ENCODE data around the gene ASPM.

Gene ASPM

DNA sequence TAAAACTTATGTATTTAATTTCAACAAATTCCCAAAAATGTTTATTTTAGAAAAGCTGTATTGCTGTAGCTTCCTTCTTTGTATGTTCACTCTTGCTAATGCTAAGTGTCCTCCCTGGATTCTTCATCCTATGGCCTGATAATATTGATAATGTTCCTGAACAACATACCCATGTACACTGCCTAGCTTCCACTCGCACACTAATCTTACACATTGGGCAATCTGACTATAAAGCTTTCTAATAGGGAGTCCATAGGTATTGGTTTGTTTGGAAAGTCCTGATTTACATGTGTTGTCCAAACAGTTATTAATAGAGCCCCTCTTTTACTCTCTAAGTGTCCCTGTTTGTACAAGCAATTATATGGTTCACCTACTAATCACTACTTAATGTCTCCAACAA is 80.2 kb downstream of the ASPM start:
- no peak for DNase-seq (ENCODE audit: insufficient read length, low spot score)
- TF ChIP-seq, protein P1, sequence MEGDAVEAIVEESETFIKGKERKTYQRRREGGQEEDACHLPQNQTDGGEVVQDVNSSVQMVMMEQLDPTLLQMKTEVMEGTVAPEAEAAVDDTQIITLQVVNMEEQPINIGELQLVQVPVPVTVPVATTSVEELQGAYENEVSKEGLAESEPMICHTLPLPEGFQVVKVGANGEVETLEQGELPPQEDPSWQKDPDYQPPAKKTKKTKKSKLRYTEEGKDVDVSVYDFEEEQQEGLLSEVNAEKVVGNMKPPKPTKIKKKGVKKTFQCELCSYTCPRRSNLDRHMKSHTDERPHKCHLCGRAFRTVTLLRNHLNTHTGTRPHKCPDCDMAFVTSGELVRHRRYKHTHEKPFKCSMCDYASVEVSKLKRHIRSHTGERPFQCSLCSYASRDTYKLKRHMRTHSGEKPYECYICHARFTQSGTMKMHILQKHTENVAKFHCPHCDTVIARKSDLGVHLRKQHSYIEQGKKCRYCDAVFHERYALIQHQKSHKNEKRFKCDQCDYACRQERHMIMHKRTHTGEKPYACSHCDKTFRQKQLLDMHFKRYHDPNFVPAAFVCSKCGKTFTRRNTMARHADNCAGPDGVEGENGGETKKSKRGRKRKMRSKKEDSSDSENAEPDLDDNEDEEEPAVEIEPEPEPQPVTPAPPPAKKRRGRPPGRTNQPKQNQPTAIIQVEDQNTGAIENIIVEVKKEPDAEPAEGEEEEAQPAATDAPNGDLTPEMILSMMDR (IDR thresholded peaks at IDR 0.05; ENCODE audit: insufficient read depth, missing control alignments), result no peak
- FAIRE-seq, result no peak

DNA sequence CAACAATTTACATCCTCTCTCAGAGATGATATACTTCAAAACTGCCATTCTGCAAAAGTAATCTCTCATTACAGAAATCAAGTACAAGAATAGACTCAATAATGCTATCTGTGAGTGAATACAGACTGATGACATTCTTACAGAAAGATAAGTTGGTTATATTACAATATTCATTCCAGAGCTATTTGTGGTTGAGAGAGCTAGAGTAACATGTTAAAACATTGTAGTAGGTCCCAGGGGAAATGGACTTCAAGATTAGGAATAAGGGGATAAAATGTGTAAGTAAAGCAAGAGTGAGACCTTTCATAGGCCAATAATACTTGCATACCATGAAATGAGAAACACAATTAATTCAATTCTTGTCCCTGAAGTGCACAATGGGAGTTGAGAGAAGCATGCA is 80.9 kb downstream of the ASPM start:
- peak; percentile 87 for FAIRE-seq
- no peak for DNase-seq (ENCODE audit: insufficient read length, low spot score)
- TF ChIP-seq, protein P1 (IDR thresholded peaks at IDR 0.05; ENCODE audit: insufficient read depth, missing control alignments), result no peak

DNA sequence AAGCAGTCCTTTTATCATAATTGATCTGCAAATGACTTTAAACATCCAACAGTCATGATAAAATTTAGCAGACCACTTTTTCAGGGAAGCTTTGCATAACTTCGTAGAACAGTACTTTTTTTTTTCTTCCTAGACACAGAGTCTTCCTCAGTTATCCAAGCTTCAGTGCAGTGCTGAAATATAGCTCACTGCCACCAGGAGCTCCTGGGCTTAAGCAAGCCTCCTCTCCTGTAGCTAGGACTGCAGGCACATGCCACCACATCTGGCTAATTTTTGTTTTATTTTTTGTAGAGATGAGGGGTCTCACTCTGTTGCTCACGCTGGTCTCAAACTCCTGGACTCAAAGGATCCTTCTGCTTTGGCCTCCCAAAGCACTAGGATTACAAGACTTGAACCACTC is 83.3 kb downstream of the ASPM start:
- FAIRE-seq (no peak), DNase-seq (ENCODE audit: insufficient read length, low spot score) (no peak)
- TF ChIP-seq, protein P1 (IDR thresholded peaks at IDR 0.05; ENCODE audit: insufficient read depth, missing control alignments), result no peak

DNA sequence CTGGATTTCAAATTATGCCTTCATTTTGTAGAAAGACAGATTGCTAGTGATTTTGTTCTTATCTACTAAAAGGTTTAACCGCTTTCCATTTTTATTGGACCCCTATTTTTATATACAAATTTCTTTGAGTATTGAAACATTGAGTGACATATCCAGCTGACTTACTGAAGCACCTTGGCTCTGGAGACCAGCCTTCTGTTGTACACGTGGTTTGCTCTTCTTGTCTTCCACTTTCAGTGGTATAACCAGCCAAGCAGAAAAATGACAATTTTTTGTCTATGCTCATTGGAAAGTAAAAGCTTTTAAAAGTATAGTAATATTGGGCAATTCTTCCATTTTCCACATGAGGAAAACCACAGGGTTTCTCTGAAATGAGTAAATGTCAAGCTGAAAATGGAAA is 83.8 kb downstream of the ASPM start:
- DNase-seq (ENCODE audit: insufficient read length, low spot score), result no peak
- TF ChIP-seq, protein P1 (IDR thresholded peaks at IDR 0.05; ENCODE audit: insufficient read depth, missing control alignments), result no peak
- FAIRE-seq, result no peak

DNA sequence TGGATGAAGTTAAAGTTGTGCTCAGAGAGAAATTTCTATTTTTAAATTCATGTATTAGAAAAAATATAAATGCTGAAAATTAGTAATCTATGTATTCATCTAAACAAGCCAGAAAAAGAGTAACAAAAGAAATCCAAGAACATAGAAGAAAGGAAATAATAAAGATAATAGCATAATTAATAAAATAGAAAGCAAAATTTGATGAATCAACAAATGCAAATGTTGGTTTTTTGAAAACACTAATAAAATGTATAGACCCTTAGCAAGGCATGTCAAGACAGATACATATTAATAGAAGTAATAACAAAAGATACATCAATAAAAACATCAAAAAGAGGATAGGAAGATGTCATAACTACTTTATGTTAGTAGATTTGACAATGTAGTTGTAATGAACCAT is 97.4 kb downstream of the ASPM start:
- DNase-seq (ENCODE audit: insufficient read length, low spot score) (no peak), FAIRE-seq (no peak)
- TF ChIP-seq, protein P1 (IDR thresholded peaks at IDR 0.05; ENCODE audit: insufficient read depth, missing control alignments), result no peak

DNA sequence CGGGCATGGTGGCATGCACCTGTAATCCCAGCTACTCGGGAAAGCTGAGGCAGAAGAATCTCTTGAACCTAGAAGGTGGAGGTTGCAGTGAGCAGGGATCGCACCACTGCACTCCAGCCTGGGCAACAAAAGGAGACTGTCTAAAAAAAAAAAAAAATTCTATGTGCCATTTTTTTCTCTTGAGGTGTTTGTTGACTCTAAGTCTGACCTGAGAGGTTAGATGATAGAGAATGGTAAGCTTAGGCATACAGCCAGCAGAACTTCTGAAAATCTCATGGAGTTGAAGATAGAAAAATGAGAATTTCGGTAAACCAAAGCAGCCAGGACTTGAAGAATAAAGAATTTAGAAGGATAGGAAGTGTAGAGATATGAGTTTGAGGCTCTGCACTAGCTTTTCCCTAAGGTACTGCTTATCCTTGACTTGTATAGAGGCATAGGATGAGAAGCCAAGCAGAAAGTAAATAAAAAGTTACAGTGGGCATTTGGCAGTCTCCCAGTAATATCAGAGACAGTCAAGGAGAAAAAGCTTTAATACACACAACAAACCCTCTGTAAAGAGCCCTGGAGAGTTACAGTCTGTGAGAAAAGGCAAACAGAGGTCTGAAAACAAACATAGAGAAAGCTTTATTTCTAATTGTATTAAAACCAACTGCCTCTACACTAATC is 103.7 kb downstream of the ASPM start:
- FAIRE-seq (peak; percentile 63), DNase-seq (ENCODE audit: insufficient read length, low spot score) (no peak)
- TF ChIP-seq, protein P1 (IDR thresholded peaks at IDR 0.05; ENCODE audit: insufficient read depth, missing control alignments), result no peak

DNA sequence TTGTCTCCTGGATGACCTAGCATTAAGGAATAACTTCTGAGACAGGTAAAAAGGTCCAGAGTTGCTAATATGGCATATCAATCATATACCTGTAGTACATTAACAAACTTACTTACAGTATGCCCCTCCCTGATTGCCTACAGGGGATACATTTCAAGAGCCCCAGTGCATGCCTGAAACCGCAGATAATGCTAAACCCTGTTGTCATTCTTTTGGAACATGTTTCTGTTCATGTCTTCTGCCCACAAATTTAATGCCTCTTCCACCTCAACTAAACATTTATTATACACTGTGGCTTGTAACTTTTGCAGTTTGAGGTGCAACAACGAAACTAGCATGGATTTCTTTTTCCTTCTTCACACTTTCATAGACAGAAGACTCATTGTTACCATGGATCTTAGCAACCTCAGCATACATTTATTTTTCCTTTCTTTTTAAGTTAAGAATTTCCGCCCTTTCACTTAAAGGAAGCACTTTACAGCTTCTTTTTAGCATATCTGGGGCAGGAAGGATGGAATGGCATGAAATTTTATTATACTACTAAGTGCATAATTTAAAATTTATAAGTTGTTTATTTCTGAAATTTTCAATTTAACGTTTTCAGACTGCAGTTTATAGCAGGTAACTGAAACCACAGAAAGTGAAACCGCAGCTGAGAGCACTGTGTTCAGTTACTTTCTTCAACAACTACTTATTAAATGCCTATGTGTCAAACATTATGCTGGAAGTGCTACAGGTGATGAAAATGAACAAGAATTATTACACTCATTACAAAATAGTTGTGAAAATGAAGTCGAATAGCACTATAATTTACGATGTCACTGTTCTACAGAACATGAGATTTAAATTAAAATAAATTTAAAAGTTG is 104.7 kb downstream of the ASPM start:
- FAIRE-seq (peak; percentile 25), DNase-seq (ENCODE audit: insufficient read length, low spot score) (no peak)
- TF ChIP-seq, protein P1 (IDR thresholded peaks at IDR 0.05; ENCODE audit: insufficient read depth, missing control alignments), result no peak
